ENCODE results near the gene CDKAL1.

CDKAL1 gene

GRCh38 chr6:21132446-21132845 is 598.2 kb downstream of the CDKAL1 start:
- Histone ChIP-seq H3K79me2 (ENCODE audit: control insufficient read depth, insufficient read depth, low read length, unreplicated experiment) (no peaks in the 10 kb centered on the region), H3K36me3 (ENCODE audit: insufficient read depth, low read length) (no peaks in the 10 kb centered on the region), H3K4me3 (ENCODE audit: low read depth, low read length) (no peak overlapping the region), H2AFZ (ENCODE audit: low read length, unreplicated experiment) (no peak overlapping the region), H3K27ac (ENCODE audit: low read depth, low read length) (no peak overlapping the region), H3K27me3 (ENCODE audit: insufficient read depth, low read length) (no peaks in the 10 kb centered on the region), H3K4me1 (ENCODE audit: control insufficient read depth, insufficient read depth, low read length, unreplicated experiment) (no peaks in the 10 kb centered on the region)

- no peaks in the 10 kb centered on the region for H3K79me2 ChIP-seq (ENCODE audit: control insufficient read depth, insufficient read depth, low read length, unreplicated experiment)
- no peak overlapping the region for H2AFZ ChIP-seq (ENCODE audit: low read length, unreplicated experiment)
- H3K36me3 ChIP-seq (ENCODE audit: insufficient read depth, low read length): no peaks in the 10 kb centered on the region
- no peaks in the 10 kb centered on the region for H3K27me3 ChIP-seq (ENCODE audit: insufficient read depth, low read length)
- H3K4me1 ChIP-seq (ENCODE audit: control insufficient read depth, insufficient read depth, low read length, unreplicated experiment): no peaks in the 10 kb centered on the region
- H3K4me3 ChIP-seq (ENCODE audit: low read depth, low read length): no peak overlapping the region
- H3K27ac ChIP-seq (ENCODE audit: low read depth, low read length): no peak overlapping the region
Observed at GRCh38 chr6:21132856-21133838, 598.9 kb downstream of the CDKAL1 start.

GRCh38 chr6:21133901-21134300 is 599.6 kb downstream of the CDKAL1 start:
- H2AFZ ChIP-seq (ENCODE audit: low read length, unreplicated experiment): no peak overlapping the region
- no peak overlapping the region for H3K27ac ChIP-seq (ENCODE audit: low read depth, low read length)
- no peaks in the 10 kb centered on the region for H3K36me3 ChIP-seq (ENCODE audit: insufficient read depth, low read length)
- no peaks in the 10 kb centered on the region for H3K4me1 ChIP-seq (ENCODE audit: control insufficient read depth, insufficient read depth, low read length, unreplicated experiment)
- no peaks in the 10 kb centered on the region for H3K79me2 ChIP-seq (ENCODE audit: control insufficient read depth, insufficient read depth, low read length, unreplicated experiment)
- no peaks in the 10 kb centered on the region for H3K27me3 ChIP-seq (ENCODE audit: insufficient read depth, low read length)
- no peak overlapping the region for H3K4me3 ChIP-seq (ENCODE audit: low read depth, low read length)

- no peaks in the 10 kb centered on the region for H3K36me3 ChIP-seq (ENCODE audit: insufficient read depth, low read length)
- no peak overlapping the region for H2AFZ ChIP-seq (ENCODE audit: low read length, unreplicated experiment)
- H3K27me3 ChIP-seq (ENCODE audit: insufficient read depth, low read length): no peaks in the 10 kb centered on the region
- no peak overlapping the region for H3K27ac ChIP-seq (ENCODE audit: low read depth, low read length)
- no peak overlapping the region for H3K4me3 ChIP-seq (ENCODE audit: low read depth, low read length)
- no peaks in the 10 kb centered on the region for H3K4me1 ChIP-seq (ENCODE audit: control insufficient read depth, insufficient read depth, low read length, unreplicated experiment)
- no peaks in the 10 kb centered on the region for H3K79me2 ChIP-seq (ENCODE audit: control insufficient read depth, insufficient read depth, low read length, unreplicated experiment)
Observed at GRCh38 chr6:21134356-21134755, 600.1 kb downstream of the CDKAL1 start.

GRCh38 chr6:21135484-21136013 is 601.3 kb downstream of the CDKAL1 start:
- H3K4me1 ChIP-seq (ENCODE audit: control insufficient read depth, insufficient read depth, low read length, unreplicated experiment): no peaks in the 10 kb centered on the region
- no peaks in the 10 kb centered on the region for H3K79me2 ChIP-seq (ENCODE audit: control insufficient read depth, insufficient read depth, low read length, unreplicated experiment)
- H3K36me3 ChIP-seq (ENCODE audit: insufficient read depth, low read length): no peaks in the 10 kb centered on the region
- H3K27me3 ChIP-seq (ENCODE audit: insufficient read depth, low read length): no peaks in the 10 kb centered on the region
- no peak overlapping the region for H3K27ac ChIP-seq (ENCODE audit: low read depth, low read length)
- H2AFZ ChIP-seq (ENCODE audit: low read length, unreplicated experiment): no peak overlapping the region
- H3K4me3 ChIP-seq (ENCODE audit: low read depth, low read length): no peak overlapping the region

- Histone ChIP-seq H3K4me3 (ENCODE audit: low read depth, low read length) (no peak overlapping the region), H3K27ac (ENCODE audit: low read depth, low read length) (no peak overlapping the region), H3K4me1 (ENCODE audit: control insufficient read depth, insufficient read depth, low read length, unreplicated experiment) (no peaks in the 10 kb centered on the region), H3K27me3 (ENCODE audit: insufficient read depth, low read length) (no peaks in the 10 kb centered on the region), H3K79me2 (ENCODE audit: control insufficient read depth, insufficient read depth, low read length, unreplicated experiment) (no peaks in the 10 kb centered on the region), H3K36me3 (ENCODE audit: insufficient read depth, low read length) (no peaks in the 10 kb centered on the region), H2AFZ (ENCODE audit: low read length, unreplicated experiment) (no peak overlapping the region)
Observed at GRCh38 chr6:21137700-21138335, 603.6 kb downstream of the CDKAL1 start.

- Histone ChIP-seq H3K27me3 (ENCODE audit: insufficient read depth, low read length) (no peaks in the 10 kb centered on the region), H3K79me2 (ENCODE audit: control insufficient read depth, insufficient read depth, low read length, unreplicated experiment) (no peaks in the 10 kb centered on the region), H3K36me3 (ENCODE audit: insufficient read depth, low read length) (no peaks in the 10 kb centered on the region), H3K4me1 (ENCODE audit: control insufficient read depth, insufficient read depth, low read length, unreplicated experiment) (no peaks in the 10 kb centered on the region), H3K4me3 (ENCODE audit: low read depth, low read length) (no peak overlapping the region), H3K27ac (ENCODE audit: low read depth, low read length) (no peak overlapping the region), H2AFZ (ENCODE audit: low read length, unreplicated experiment) (no peak overlapping the region)
Observed at GRCh38 chr6:21138336-21139069, 604.2 kb downstream of the CDKAL1 start.

- Histone ChIP-seq H3K4me3 (ENCODE audit: low read depth, low read length) (no peak overlapping the region), H2AFZ (ENCODE audit: low read length, unreplicated experiment) (no peak overlapping the region), H3K36me3 (ENCODE audit: insufficient read depth, low read length) (no peaks in the 10 kb centered on the region), H3K27ac (ENCODE audit: low read depth, low read length) (no peak overlapping the region), H3K27me3 (ENCODE audit: insufficient read depth, low read length) (no peaks in the 10 kb centered on the region), H3K4me1 (ENCODE audit: control insufficient read depth, insufficient read depth, low read length, unreplicated experiment) (no peaks in the 10 kb centered on the region), H3K79me2 (ENCODE audit: control insufficient read depth, insufficient read depth, low read length, unreplicated experiment) (no peaks in the 10 kb centered on the region)
Observed at GRCh38 chr6:21140966-21141365, 606.7 kb downstream of the CDKAL1 start.

GRCh38 chr6:21141616-21142303 is 607.5 kb downstream of the CDKAL1 start:
- H3K79me2 ChIP-seq (ENCODE audit: control insufficient read depth, insufficient read depth, low read length, unreplicated experiment): no peaks in the 10 kb centered on the region
- no peaks in the 10 kb centered on the region for H3K4me1 ChIP-seq (ENCODE audit: control insufficient read depth, insufficient read depth, low read length, unreplicated experiment)
- no peaks in the 10 kb centered on the region for H3K36me3 ChIP-seq (ENCODE audit: insufficient read depth, low read length)
- H2AFZ ChIP-seq (ENCODE audit: low read length, unreplicated experiment): no peak overlapping the region
- H3K27me3 ChIP-seq (ENCODE audit: insufficient read depth, low read length): no peaks in the 10 kb centered on the region
- no peak overlapping the region for H3K27ac ChIP-seq (ENCODE audit: low read depth, low read length)
- H3K4me3 ChIP-seq (ENCODE audit: low read depth, low read length): no peak overlapping the region

GRCh38 chr6:21142741-21143140 is 608.5 kb downstream of the CDKAL1 start:
- Histone ChIP-seq H3K79me2 (ENCODE audit: control insufficient read depth, insufficient read depth, low read length, unreplicated experiment) (no peaks in the 10 kb centered on the region), H3K4me1 (ENCODE audit: control insufficient read depth, insufficient read depth, low read length, unreplicated experiment) (no peaks in the 10 kb centered on the region), H3K27me3 (ENCODE audit: insufficient read depth, low read length) (no peaks in the 10 kb centered on the region), H2AFZ (ENCODE audit: low read length, unreplicated experiment) (no peak overlapping the region), H3K36me3 (ENCODE audit: insufficient read depth, low read length) (no peaks in the 10 kb centered on the region), H3K27ac (ENCODE audit: low read depth, low read length) (no peak overlapping the region), H3K4me3 (ENCODE audit: low read depth, low read length) (no peak overlapping the region)

Data from ACC112 (cell line).